ENCODE results near the gene FGFR2.

Gene FGFR2

DNA sequence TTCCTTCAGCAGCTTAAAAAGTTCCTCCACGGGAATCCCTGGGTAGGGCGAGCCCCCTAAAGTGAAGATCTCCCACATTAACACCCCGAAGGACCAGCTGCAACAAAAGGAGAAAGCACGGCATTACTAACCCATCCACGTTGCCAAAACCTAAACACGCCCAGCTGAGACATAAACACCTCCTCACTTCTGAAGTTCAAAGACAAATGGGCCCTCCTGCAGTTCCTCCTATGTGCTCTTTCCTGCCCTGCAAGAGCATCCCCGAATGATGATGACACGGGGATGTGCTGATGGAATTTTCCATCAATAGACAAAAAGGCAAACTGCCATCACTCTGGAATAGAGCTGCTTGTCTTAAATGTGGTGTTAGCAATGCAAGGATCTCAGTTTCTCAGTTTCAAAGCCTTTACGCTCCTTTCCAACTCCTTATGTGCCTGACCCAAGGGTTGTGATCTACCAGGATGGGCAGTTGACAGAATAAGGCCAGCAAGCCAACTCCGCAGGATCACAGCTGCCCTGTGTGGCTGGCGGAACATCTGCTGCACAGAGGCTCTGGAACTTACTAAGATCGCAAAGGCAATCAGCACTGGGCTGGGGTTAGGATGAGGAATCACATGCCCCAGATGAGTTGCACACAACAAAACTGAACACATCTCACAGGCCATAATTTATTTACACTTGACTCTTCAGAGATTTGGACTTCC lies 112.7 kb downstream of the FGFR2 start:
- Histone ChIP-seq H3K27me3 (ENCODE audit: insufficient read depth, low read length) (no peaks in the 10 kb centered on the region), H3K4me1 (ENCODE audit: control insufficient read depth, insufficient read depth, low read length, unreplicated experiment) (no peaks in the 10 kb centered on the region), H2AFZ (ENCODE audit: low read length, unreplicated experiment) (no peak overlapping the region), H3K79me2 (ENCODE audit: control insufficient read depth, insufficient read depth, low read length, unreplicated experiment) (no peaks in the 10 kb centered on the region), H3K36me3 (ENCODE audit: insufficient read depth, low read length) (no peaks in the 10 kb centered on the region), H3K27ac (ENCODE audit: low read depth, low read length) (no peak overlapping the region), H3K4me3 (ENCODE audit: low read depth, low read length) (no peak overlapping the region)

DNA sequence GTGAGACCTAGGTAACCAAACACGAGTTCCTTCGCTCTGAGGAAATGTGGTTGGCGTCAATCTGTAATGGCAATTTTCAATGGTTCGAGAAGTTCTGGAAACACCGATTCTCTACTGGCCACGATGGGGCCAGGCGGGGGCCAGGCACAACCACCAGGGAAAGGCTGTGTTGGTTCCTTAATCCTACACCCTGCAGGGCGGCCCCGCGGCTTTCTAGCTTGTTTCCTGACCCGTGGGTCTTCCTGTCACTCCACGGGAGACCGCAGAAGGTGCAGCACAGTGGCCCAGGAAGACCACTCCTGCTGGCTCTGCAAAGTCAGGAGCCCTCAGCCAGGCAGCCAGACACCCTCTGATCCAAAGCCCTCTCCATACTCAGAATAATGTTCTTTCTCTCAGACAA lies 113.4 kb downstream of the FGFR2 start:
- H3K27ac ChIP-seq (ENCODE audit: low read depth, low read length), result no peak overlapping the region

DNA sequence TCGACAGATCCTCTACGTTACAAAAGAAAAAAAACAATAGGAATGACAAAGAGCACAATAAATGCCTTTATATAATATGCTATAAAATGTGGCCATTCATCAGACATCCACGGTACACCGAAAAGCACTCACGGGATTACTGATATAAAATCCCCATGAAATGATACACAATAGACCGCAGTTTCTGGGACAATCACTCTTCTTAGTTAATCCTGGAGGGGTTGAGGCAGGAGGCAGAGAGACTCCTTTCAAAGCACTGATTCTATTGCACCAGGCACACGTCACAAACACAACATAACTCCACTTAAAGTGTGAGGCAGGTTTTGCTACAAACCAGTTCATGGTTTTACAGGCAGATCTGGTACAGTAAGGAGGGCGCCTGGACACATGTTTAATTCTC lies 113.8 kb downstream of the FGFR2 start:
- Histone ChIP-seq H3K79me2 (ENCODE audit: control insufficient read depth, insufficient read depth, low read length, unreplicated experiment) (no peaks in the 10 kb centered on the region), H3K27ac (ENCODE audit: low read depth, low read length) (no peak overlapping the region), H3K4me3 (ENCODE audit: low read depth, low read length) (no peak overlapping the region), H2AFZ (ENCODE audit: low read length, unreplicated experiment) (no peak overlapping the region), H3K27me3 (ENCODE audit: insufficient read depth, low read length) (no peaks in the 10 kb centered on the region), H3K36me3 (ENCODE audit: insufficient read depth, low read length) (no peaks in the 10 kb centered on the region), H3K4me1 (ENCODE audit: control insufficient read depth, insufficient read depth, low read length, unreplicated experiment) (no peaks in the 10 kb centered on the region)

More for the DNA sequence above, 113.4 kb downstream of the FGFR2 start:
- no peak overlapping the region for H2AFZ ChIP-seq (ENCODE audit: low read length, unreplicated experiment)
- H3K36me3 ChIP-seq (ENCODE audit: insufficient read depth, low read length), result no peaks in the 10 kb centered on the region
- no peaks in the 10 kb centered on the region for H3K79me2 ChIP-seq (ENCODE audit: control insufficient read depth, insufficient read depth, low read length, unreplicated experiment)
- H3K4me3 ChIP-seq (ENCODE audit: low read depth, low read length), result no peak overlapping the region
- H3K4me1 ChIP-seq (ENCODE audit: control insufficient read depth, insufficient read depth, low read length, unreplicated experiment), result no peaks in the 10 kb centered on the region
- H3K27me3 ChIP-seq (ENCODE audit: insufficient read depth, low read length), result no peaks in the 10 kb centered on the region

DNA sequence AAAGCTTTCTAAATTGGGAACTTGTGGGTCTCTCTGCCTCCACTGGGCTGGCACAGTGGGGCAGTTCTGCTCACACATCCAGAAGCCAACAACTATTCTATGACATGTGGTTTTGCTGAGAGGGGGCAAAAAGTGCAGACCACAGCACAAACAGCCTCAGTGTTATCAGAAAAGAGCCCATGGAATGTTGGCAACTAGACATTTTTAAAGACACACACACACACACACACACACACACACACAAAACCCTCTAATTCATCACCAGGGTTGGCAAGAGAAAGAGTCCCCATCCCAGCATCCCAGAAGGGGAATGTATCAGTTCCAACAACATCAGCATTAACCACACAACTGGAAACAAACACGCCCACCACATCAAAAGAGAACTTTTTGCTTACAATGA lies 117.1 kb downstream of the FGFR2 start:
- no peak overlapping the region for H2AFZ ChIP-seq (ENCODE audit: low read length, unreplicated experiment)
- H3K4me1 ChIP-seq (ENCODE audit: control insufficient read depth, insufficient read depth, low read length, unreplicated experiment), result no peaks in the 10 kb centered on the region
- H3K36me3 ChIP-seq (ENCODE audit: insufficient read depth, low read length), result no peaks in the 10 kb centered on the region
- no peak overlapping the region for H3K4me3 ChIP-seq (ENCODE audit: low read depth, low read length)
- no peaks in the 10 kb centered on the region for H3K27me3 ChIP-seq (ENCODE audit: insufficient read depth, low read length)
- no peak overlapping the region for H3K27ac ChIP-seq (ENCODE audit: low read depth, low read length)
- H3K79me2 ChIP-seq (ENCODE audit: control insufficient read depth, insufficient read depth, low read length, unreplicated experiment), result no peaks in the 10 kb centered on the region

DNA sequence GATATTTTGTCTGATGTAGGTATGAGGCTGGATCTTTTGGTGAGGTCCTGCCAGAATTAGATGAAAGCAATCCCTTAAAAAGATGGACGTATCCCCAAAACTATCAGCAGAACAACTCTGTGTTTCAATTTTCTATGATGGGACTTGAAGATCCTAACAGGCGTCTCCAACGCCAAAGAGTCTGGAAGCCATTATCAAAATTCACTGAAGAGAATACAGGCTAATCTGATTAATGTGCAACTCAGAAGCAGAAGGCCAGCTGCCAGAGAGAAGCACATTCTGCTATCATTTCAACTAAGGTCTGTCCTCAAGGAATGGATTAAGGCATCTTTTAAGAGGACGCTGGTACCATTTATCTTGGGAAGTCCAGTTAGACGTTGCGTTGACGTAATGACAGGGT lies 119.7 kb downstream of the FGFR2 start:
- no peak overlapping the region for H3K27ac ChIP-seq (ENCODE audit: low read depth, low read length)
- H3K4me1 ChIP-seq (ENCODE audit: control insufficient read depth, insufficient read depth, low read length, unreplicated experiment), result no peaks in the 10 kb centered on the region
- H3K36me3 ChIP-seq (ENCODE audit: insufficient read depth, low read length), result no peaks in the 10 kb centered on the region
- H3K4me3 ChIP-seq (ENCODE audit: low read depth, low read length), result no peak overlapping the region
- H2AFZ ChIP-seq (ENCODE audit: low read length, unreplicated experiment), result no peak overlapping the region
- H3K27me3 ChIP-seq (ENCODE audit: insufficient read depth, low read length), result no peaks in the 10 kb centered on the region
- no peaks in the 10 kb centered on the region for H3K79me2 ChIP-seq (ENCODE audit: control insufficient read depth, insufficient read depth, low read length, unreplicated experiment)

DNA sequence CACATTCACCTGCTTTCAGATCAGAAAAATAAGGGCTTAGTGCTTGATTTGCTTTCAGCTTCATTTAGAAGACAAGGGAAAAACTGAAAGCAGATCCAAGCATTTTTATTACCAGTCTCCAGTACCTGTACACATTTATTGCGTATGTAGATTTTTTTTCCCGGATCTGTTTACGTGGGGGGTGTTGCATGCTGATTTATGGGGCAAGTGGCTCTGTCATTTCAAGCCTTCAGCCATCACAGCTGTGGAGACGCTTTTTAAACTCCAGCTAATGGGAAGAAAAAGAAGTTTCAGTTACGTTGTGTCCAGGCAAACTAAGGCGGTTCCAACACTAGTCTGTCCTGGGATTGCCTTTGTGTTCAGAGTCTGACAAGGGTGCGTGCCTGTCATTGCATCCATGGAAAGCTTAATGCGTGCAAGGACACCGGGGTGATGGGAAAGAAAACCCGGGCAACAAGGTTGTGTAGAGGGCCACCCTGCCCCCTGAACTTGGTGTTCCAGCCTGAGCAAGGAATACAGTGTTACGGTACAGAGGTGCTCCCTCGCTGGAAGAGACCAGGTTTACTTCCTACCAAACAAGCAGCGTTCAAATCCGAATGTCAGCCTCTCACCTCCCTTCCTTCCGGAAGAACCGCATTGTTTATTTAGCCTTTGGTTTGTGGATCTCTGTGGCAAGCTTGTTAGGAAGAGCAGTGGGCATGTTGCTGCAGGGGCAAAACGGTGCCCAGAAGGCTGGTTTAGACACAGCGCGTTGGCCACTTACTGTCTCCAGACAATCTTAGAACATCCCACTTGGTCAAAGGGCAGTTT lies 128.2 kb downstream of the FGFR2 start:
- Histone ChIP-seq H3K27ac (ENCODE audit: low read depth, low read length) (no peak overlapping the region), H3K27me3 (ENCODE audit: insufficient read depth, low read length) (no peaks in the 10 kb centered on the region), H2AFZ (ENCODE audit: low read length, unreplicated experiment) (no peak overlapping the region), H3K36me3 (ENCODE audit: insufficient read depth, low read length) (no peaks in the 10 kb centered on the region), H3K79me2 (ENCODE audit: control insufficient read depth, insufficient read depth, low read length, unreplicated experiment) (no peaks in the 10 kb centered on the region), H3K4me1 (ENCODE audit: control insufficient read depth, insufficient read depth, low read length, unreplicated experiment) (no peaks in the 10 kb centered on the region), H3K4me3 (ENCODE audit: low read depth, low read length) (no peak overlapping the region)

DNA sequence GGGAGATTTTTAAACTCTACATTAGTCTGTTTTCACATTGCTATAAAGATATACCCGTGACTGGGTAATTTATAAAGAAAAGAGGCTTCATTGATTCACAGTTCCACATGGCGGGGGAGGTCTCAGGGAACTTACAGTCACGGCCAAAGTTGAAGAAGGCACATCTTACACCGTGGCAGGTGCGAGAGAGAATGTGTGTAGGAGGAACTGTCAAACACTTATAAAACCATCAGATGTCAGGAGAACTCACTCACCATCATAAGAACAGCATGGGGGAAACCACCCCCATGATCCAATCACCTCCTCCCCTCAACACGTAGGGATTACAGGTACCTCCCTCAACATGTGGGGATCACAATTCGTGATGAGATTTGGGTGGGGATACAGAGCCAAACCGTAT lies 129.5 kb downstream of the FGFR2 start:
- H3K27me3 ChIP-seq (ENCODE audit: insufficient read depth, low read length), result no peaks in the 10 kb centered on the region
- H3K36me3 ChIP-seq (ENCODE audit: insufficient read depth, low read length), result no peaks in the 10 kb centered on the region
- H3K4me3 ChIP-seq (ENCODE audit: low read depth, low read length), result no peak overlapping the region
- no peaks in the 10 kb centered on the region for H3K79me2 ChIP-seq (ENCODE audit: control insufficient read depth, insufficient read depth, low read length, unreplicated experiment)
- no peak overlapping the region for H2AFZ ChIP-seq (ENCODE audit: low read length, unreplicated experiment)
- H3K27ac ChIP-seq (ENCODE audit: low read depth, low read length), result no peak overlapping the region
- H3K4me1 ChIP-seq (ENCODE audit: control insufficient read depth, insufficient read depth, low read length, unreplicated experiment), result no peaks in the 10 kb centered on the region

DNA sequence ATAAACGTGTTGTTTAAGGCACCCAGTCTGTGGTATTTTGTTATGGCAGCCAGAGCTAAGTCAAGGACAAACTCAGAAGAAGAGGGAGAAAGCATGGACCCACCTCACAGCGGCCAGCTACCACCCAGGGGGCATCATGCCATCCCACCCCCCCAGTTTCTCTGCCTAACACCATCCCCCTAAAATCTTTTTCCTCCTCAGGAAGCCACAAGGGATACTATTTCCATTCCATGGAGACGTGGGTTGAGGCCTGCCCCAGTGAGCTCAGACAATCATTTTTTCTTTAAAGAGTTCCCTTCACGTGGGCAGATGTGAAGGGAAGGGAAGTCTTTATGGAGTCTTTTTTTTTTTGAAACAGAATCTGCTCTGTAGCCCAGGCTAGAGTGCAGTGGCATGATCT lies 131.8 kb downstream of the FGFR2 start:
- no peaks in the 10 kb centered on the region for H3K27me3 ChIP-seq (ENCODE audit: insufficient read depth, low read length)
- no peaks in the 10 kb centered on the region for H3K36me3 ChIP-seq (ENCODE audit: insufficient read depth, low read length)
- no peak overlapping the region for H2AFZ ChIP-seq (ENCODE audit: low read length, unreplicated experiment)
- H3K79me2 ChIP-seq (ENCODE audit: control insufficient read depth, insufficient read depth, low read length, unreplicated experiment), result no peaks in the 10 kb centered on the region
- no peak overlapping the region for H3K4me3 ChIP-seq (ENCODE audit: low read depth, low read length)
- H3K27ac ChIP-seq (ENCODE audit: low read depth, low read length), result no peak overlapping the region
- H3K4me1 ChIP-seq (ENCODE audit: control insufficient read depth, insufficient read depth, low read length, unreplicated experiment), result no peaks in the 10 kb centered on the region

DNA sequence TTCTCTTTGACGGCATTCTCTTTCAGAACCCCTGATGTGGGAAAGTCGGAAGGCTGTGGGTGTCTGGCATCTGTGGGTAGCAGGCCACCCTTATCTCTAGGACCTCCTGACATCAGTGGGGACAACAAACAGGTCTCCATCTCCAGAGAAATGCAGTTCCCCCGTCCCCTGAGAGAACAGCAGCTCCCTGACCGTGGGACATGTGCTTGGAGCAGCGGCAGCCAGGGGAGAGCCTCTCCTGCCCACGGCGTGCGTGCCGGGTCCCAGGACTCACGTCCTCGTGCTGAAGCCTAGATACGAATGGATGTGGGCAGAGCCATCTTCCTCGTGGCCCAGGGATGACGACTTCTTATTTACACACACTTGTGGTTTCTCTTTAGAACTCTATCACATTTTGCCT lies 133.0 kb downstream of the FGFR2 start:
- Histone ChIP-seq H3K27me3 (ENCODE audit: insufficient read depth, low read length) (no peaks in the 10 kb centered on the region), H3K36me3 (ENCODE audit: insufficient read depth, low read length) (no peaks in the 10 kb centered on the region), H3K4me3 (ENCODE audit: low read depth, low read length) (no peak overlapping the region), H2AFZ (ENCODE audit: low read length, unreplicated experiment) (no peak overlapping the region), H3K4me1 (ENCODE audit: control insufficient read depth, insufficient read depth, low read length, unreplicated experiment) (no peaks in the 10 kb centered on the region), H3K27ac (ENCODE audit: low read depth, low read length) (no peak overlapping the region), H3K79me2 (ENCODE audit: control insufficient read depth, insufficient read depth, low read length, unreplicated experiment) (no peaks in the 10 kb centered on the region)

DNA sequence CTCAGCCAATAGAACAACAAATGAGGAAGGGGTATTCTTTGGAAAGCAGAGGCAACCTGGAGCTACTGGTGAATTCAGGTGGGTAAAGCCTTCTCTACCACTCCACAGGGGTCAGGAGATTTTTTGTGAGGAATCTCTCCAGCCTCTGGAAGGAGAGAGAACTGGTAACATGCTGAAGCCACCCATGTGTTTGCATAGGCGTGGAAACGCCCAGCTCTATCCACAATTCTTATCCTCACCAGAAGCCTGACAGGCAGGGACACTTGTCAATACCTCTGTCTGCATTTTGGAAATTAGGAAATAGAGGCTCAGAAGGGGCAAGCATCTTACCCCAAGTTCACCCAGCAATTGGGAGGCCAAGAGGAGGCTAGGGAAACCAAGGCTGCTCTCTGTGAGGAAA lies 133.7 kb downstream of the FGFR2 start:
- Histone ChIP-seq H3K79me2 (ENCODE audit: control insufficient read depth, insufficient read depth, low read length, unreplicated experiment) (no peaks in the 10 kb centered on the region), H3K4me3 (ENCODE audit: low read depth, low read length) (no peak overlapping the region), H3K4me1 (ENCODE audit: control insufficient read depth, insufficient read depth, low read length, unreplicated experiment) (no peaks in the 10 kb centered on the region), H3K27ac (ENCODE audit: low read depth, low read length) (no peak overlapping the region), H3K27me3 (ENCODE audit: insufficient read depth, low read length) (no peaks in the 10 kb centered on the region), H3K36me3 (ENCODE audit: insufficient read depth, low read length) (no peaks in the 10 kb centered on the region), H2AFZ (ENCODE audit: low read length, unreplicated experiment) (no peak overlapping the region)

DNA sequence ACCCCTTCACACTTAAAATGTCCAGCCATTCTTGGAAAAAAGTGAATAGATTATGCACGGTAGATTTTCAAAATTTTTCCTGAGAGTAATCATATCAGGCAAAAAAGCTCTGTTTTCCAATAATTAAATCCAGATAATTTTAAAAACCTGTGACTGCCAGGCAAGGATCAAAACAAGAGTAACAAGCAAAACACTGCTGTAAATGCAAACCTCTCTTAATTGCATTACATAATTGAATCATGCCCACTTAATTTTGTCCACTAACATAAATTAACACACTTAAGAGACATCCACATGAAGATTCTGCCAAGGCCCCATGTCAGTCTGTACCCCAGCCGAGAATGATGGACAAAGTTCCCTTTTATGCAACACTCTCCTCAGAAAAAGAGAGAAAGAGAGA lies 135.3 kb downstream of the FGFR2 start:
- Histone ChIP-seq H3K36me3 (ENCODE audit: insufficient read depth, low read length) (no peaks in the 10 kb centered on the region), H3K4me3 (ENCODE audit: low read depth, low read length) (no peak overlapping the region), H3K79me2 (ENCODE audit: control insufficient read depth, insufficient read depth, low read length, unreplicated experiment) (no peaks in the 10 kb centered on the region), H3K27me3 (ENCODE audit: insufficient read depth, low read length) (no peaks in the 10 kb centered on the region), H3K4me1 (ENCODE audit: control insufficient read depth, insufficient read depth, low read length, unreplicated experiment) (no peaks in the 10 kb centered on the region), H3K27ac (ENCODE audit: low read depth, low read length) (no peak overlapping the region), H2AFZ (ENCODE audit: low read length, unreplicated experiment) (no peak overlapping the region)
